Measurements from ENCODE around the gene CNTNAP2.

CNTNAP2 gene

DNA sequence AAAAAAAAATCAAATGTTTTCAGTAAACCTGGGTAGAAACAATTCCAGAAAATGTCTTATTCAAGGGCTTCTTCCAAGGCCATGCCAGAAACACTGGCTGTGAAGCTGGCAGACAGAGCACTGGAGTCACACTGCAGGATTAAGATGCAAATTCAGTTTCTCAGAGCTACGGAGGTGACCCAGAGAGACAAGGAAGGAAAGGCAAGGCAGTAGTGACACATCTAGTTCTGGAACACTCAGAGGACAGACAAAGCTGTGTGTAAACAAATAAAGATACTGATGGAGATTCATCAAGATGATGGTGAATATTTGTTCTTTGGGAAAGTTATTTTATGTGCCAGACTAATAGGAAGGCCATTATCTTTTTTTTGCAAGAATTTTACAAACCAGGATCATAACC is 1865.7 kb downstream of the CNTNAP2 start:
- no peak for DNase-seq (ENCODE audit: low read depth in 2 of 2, low spot score in 1 of 2)

DNA sequence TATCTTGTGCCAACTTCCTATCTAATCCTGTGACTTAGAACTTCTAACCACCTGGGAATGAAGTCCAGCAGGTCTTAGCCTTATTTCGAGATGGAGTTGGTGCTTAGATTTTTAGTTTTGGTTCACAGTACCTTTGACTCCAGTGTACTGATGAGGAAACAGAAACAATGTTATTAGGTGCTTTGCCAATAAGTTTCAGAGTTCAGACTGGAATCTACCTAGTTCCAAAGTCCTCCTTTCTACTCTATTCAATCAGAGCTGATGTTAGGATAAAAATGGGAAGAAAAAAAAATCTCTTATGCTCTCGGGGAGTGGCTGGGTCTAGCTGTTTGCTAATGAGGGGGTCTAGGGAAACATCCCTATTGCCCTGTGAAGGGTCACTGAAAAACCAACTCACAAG is 1867.7 kb downstream of the CNTNAP2 start:
- no peak for DNase-seq (ENCODE audit: low read depth in 2 of 2, low spot score in 1 of 2)

GRCh38 chr7:147990079-147990478 is 1873.5 kb downstream of the CNTNAP2 start:
- DNase-seq (ENCODE audit: low read depth in 2 of 2, low spot score in 1 of 2): no peak

- no peak for DNase-seq (ENCODE audit: low read depth in 2 of 2, low spot score in 1 of 2)
These were observed 1874.3 kb downstream of the CNTNAP2 start for GRCh38 chr7:147990942-147991341.

GRCh38 chr7:147992698-147993097 is 1876.1 kb downstream of the CNTNAP2 start:
- DNase-seq (ENCODE audit: low read depth in 2 of 2, low spot score in 1 of 2): no peak

DNA sequence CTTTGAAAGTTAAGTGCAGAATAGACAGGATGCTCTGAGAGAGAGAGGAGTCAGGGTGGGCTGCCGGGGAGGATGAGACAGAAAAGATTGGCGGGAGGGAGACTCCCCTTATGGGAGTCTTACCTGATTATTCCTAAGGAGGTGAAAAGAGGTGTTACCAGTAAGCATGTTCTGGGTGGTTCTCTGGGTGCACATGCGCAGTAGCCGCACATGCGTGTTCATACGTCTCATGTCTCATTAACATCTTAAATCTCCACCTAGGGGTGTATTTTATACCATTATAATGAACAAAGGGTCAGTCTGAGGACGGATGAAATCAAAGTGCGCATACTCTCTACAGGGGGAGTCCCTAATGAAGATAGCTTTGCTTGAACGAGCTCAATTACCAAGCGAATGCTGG is 1881.0 kb downstream of the CNTNAP2 start:
- no peak for DNase-seq (ENCODE audit: low read depth in 2 of 2, low spot score in 1 of 2)

DNA sequence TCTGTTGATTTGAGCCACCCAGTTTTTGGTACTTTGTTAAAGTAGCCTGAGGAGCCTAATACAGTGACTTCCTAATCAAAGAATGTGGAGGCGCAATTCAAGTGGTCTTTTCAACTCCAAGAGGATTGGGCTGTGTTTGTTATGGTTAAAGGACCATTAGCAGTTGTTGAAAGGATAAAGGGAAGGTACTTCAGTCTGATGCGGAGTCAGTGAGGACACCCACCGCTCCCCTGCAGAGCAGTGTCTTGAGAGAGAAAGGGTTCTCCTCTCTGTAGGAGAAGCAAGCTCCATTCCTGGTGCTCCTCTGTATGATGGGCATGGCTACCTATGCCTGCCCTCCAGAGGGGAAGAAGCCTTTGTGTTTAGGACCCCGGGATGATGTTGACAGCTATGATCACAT is 1883.4 kb downstream of the CNTNAP2 start:
- no peak for DNase-seq (ENCODE audit: low read depth in 2 of 2, low spot score in 1 of 2)

- no peak for DNase-seq (ENCODE audit: low read depth in 2 of 2, low spot score in 1 of 2)
These were observed 1895.2 kb downstream of the CNTNAP2 start for GRCh38 chr7:148011753-148012152.

GRCh38 chr7:148014001-148014400 is 1897.4 kb downstream of the CNTNAP2 start:
- DNase-seq (ENCODE audit: low read depth in 2 of 2, low spot score in 1 of 2): no peak

DNA sequence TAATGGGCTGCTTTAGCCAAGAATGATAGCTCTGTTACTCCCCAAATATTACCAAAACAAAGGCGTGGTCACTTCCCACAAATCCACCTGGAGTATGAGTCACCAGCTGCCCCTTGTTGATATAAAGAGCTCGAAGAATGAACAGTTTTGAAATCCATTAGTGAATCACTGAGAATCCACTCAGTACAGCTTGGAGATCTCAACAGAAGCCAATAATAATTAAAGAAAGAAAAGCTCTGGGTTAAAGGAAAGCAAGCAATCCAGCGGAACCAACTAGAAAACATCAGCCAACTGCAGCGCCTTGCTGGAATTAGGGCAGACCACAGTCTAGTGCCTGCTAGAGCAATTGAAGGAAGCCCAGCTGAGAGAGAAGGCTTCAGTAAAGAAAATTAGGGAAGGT is 1897.9 kb downstream of the CNTNAP2 start:
- no peak for DNase-seq (ENCODE audit: low read depth in 2 of 2, low spot score in 1 of 2)

- no peak for DNase-seq (ENCODE audit: low read depth in 2 of 2, low spot score in 1 of 2)
These were observed 1900.5 kb downstream of the CNTNAP2 start for GRCh38 chr7:148017126-148017525.

DNA sequence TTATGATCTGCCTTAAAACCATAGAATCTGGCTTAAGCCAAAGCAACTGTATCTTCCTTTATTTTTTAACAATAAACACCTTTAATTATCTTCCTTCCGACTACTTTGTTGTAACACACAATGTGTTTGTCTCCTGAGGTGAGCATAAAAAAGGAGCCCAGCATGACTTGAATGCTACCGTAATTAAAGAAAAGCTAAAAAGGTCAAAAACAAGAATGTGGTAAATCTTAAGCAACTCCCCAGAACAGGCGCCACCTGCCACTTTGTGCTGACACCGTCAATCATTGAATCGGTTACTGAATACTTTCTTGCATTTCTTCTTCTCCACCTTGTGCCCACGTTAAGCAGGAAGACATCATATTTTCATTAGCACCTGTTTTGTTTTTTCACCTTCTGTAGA is 1904.1 kb downstream of the CNTNAP2 start:
- no peak for DNase-seq (ENCODE audit: low read depth in 2 of 2, low spot score in 1 of 2)

- no peak for DNase-seq (ENCODE audit: low read depth in 2 of 2, low spot score in 1 of 2)
These were observed 1905.0 kb downstream of the CNTNAP2 start for GRCh38 chr7:148021507-148022045.

DNA sequence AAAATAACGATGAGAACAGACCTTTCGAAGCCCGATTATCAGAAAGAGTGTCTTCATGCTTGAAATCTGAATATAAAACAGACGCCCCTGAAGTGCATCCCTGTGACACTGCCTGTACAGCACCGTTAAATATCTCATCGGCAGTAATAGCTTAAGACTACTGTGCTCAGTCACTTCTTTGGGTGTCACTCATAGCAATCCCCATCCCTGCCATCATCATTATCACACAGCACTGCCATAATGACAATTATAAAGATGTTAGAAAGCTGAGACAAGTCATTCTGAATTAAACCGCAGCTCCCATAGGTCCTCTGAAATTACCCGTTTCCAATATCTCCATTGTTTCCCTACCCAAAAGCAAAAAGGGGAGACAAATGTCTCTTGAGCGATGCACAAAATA is 1906.2 kb downstream of the CNTNAP2 start:
- no peak for DNase-seq (ENCODE audit: low read depth in 2 of 2, low spot score in 1 of 2)

DNA sequence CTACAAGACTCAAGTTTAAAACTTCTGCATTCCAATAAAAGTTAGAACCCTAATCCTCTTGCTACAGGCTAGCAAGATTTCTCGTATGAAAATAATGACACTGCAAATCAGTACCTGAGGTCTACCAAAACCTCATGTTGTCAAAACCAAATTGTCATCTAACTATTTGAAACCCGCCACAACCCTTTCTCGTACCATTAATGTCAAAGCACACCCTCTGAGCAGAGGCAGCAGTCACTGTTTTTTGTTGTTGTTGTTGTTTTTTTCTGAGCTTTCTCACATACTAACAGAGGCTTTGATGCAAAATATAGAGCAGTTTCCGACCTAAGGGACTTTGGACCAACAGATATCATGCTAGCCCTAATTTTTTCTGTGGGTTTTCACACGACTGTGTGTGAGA is 1910.1 kb downstream of the CNTNAP2 start:
- no peak for DNase-seq (ENCODE audit: low read depth in 2 of 2, low spot score in 1 of 2)

GRCh38 chr7:148028165-148028564 is 1911.6 kb downstream of the CNTNAP2 start:
- no peak for DNase-seq (ENCODE audit: low read depth in 2 of 2, low spot score in 1 of 2)

GRCh38 chr7:148031019-148031418 is 1914.4 kb downstream of the CNTNAP2 start:
- no peak for DNase-seq (ENCODE audit: low read depth in 2 of 2, low spot score in 1 of 2)

DNA sequence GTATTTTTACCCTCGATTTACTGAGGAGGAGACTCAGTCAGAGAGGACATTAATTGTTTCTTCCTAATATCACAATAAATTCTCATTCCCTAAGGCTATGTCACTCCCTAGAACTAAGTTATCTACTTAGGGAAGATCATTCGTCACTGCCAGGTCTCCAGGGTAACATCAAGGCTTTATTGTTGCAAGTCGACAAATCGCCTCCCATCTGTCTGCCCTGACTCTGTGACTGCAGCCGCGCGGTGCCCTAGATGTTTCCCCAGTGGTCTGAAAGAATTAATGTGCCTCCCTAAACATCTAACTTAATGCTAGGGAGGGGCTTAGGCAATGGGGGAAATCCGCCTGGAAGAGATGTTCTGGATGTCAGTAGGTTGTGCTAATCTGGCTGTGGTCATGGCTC is 1915.2 kb downstream of the CNTNAP2 start:
- no peak for DNase-seq (ENCODE audit: low read depth in 2 of 2, low spot score in 1 of 2)

DNA sequence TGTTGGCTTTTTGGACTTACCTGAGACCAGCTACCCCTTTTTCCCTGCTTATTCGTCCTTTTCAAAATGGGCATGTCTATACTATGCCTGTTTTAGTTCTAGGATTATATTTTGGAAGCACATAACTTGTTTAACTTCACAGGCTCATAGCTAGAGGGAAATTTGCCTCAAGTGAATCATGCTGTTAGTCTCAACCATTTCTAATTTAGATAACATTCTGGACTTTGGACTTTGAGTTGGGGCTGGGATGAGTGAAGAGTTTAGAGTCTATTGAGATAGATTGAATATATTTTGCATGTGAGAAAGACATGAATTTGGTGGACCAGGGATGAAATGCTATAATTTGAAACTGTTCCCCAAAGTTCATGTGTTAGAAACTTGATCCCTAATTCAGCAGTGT is 1919.3 kb downstream of the CNTNAP2 start:
- DNase-seq (ENCODE audit: low read depth in 2 of 2, low spot score in 1 of 2): no peak

DNA sequence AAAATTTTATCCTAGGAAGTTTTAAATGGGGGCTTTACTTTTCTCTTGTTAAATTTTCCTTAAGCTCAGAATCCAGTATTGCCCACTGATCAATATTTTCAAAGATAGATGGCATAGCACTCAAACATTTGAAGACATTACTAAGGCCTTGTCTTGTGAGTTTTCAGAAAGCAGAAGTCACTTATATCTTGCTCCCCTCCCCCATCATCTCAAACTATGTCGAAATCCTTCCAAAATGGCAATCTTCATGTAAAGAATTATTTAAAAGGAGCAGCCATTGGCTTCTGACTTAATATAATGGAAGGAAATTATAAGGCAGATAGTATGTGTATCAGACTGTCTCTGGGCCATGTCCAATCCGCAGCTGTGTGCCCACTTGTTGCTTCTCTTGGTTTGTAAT is 1920.4 kb downstream of the CNTNAP2 start:
- no peak for DNase-seq (ENCODE audit: low read depth in 2 of 2, low spot score in 1 of 2)

DNA sequence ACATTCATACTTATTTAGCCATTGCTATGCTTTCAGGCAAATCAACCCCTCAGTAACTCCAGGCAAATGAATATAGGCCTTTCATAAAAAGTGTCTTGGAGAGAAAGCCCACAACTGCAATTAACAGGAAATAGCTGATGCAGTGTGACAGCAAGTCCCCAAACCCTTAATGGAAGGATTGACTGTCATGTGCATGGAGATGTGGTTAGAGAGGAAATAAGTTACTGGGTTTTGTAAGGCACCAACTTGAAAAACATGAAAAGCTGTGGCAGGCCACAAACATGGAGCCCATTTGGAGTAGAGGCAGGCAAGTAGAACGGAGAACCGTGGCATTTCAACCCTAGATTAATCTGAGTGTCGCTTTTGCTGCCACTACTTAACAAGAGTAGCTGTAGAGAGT is 1924.6 kb downstream of the CNTNAP2 start:
- no peak for DNase-seq (ENCODE audit: low read depth in 2 of 2, low spot score in 1 of 2)

GRCh38 chr7:148042935-148043631 is 1926.5 kb downstream of the CNTNAP2 start:
- DNase-seq (ENCODE audit: low read depth in 2 of 2, low spot score in 1 of 2): no peak

DNA sequence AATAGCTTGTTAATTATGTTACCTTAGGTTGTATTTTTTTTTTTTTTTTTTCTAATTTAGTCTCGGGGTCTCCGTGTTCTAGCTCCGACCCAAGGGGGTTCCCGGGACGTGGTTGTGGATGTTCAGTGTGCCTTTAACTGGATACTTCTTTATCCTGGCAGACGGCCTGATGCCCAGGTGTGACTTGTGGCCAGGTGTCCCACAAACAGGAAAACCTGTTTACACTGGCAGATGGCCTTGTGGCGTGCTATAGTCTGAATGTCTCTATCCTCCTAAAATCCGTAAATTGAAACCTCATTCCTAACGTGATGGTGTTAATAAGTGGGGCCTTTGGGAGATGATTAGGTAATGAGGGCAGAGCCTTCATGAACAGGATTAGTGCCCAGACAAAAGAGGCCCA is 1927.6 kb downstream of the CNTNAP2 start:
- DNase-seq (ENCODE audit: low read depth in 2 of 2, low spot score in 1 of 2): no peak

Measured in stimulated activated CD8-positive, alpha-beta memory T cell treated with anti-CD3 and anti-CD28 coated beads, Interleukin-4, amount 100 ng/mL, for 4 hours (primary cell).